IPS DF 4.7 (cell line): ENCODE results near the gene TNNT1.

ENCODE experiments used
- DNase-seq: peaks from one replicate; pipeline ENCODE4 v3.0.0-alpha.2; 2013; ENCODE audit warnings: low spot score; ENCODE audit errors: extremely low read depth

The TNNT1 gene

GRCh38 chr19:55141696-55142095 is 7.3 kb downstream of the TNNT1 start:
- no peak for DNase-seq

GRCh38 chr19:55137915-55138314 is 11.1 kb downstream of the TNNT1 start:
- no peak for DNase-seq

GRCh38 chr19:55136399-55137102 is 12.5 kb downstream of the TNNT1 start:
- no peak for DNase-seq

- DNase-seq, result no peak
Observed at GRCh38 chr19:55134736-55135135, 14.3 kb downstream of the TNNT1 start.

GRCh38 chr19:55133639-55134444 is 15.2 kb downstream of the TNNT1 start:
- DNase-seq, result no peak

GRCh38 chr19:55132453-55133129 is 16.4 kb downstream of the TNNT1 start:
- no peak for DNase-seq

- no peak for DNase-seq
Observed at GRCh38 chr19:55131421-55131820, 17.6 kb downstream of the TNNT1 start.

- no peak for DNase-seq
Observed at GRCh38 chr19:55119053-55119452, 30.0 kb downstream of the TNNT1 start.

- DNase-seq, result peak; percentile 98
Observed at GRCh38 chr19:55118401-55118991, 30.5 kb downstream of the TNNT1 start.

GRCh38 chr19:55117663-55118391 is 31.2 kb downstream of the TNNT1 start:
- peak; percentile 87 for DNase-seq

- DNase-seq, result no peak
Observed at GRCh38 chr19:55116859-55117662, 31.9 kb downstream of the TNNT1 start, which contains the start of gene PPP1R12C. TSS of gene PPP1R12C (minus strand) at chr19:55117637. CDS start at chr19:55117543, 94 bp downstream.

- DNase-seq, result no peak
Observed at GRCh38 chr19:55116232-55116858, 32.7 kb downstream of the TNNT1 start.

- DNase-seq, result no peak
Observed at GRCh38 chr19:55115446-55116065, 33.5 kb downstream of the TNNT1 start.

GRCh38 chr19:55114566-55115145 is 34.4 kb downstream of the TNNT1 start:
- no peak for DNase-seq

GRCh38 chr19:55113570-55114039 is 35.4 kb downstream of the TNNT1 start:
- DNase-seq, result no peak

GRCh38 chr19:55112777-55113569 is 36.0 kb downstream of the TNNT1 start:
- DNase-seq, result no peak

GRCh38 chr19:55112246-55112776 is 36.7 kb downstream of the TNNT1 start:
- DNase-seq, result no peak
